GM18867 (cell line): ENCODE measurements around the gene OR1F1.

Experiments used
- ATAC-seq: cut with Tn5 transposase; IDR thresholded peaks from one replicate; pipeline ENCODE4 v1.9.1; 2021; ENCODE audit warnings: mild to moderate bottlenecking, moderate library complexity; ENCODE audit not compliant: unreplicated experiment

The OR1F1 gene

GRCh38 chr16:3243882-3244281, 55.9 kb downstream of the OR1F1 start:
- ATAC-seq: no peak

DNA sequence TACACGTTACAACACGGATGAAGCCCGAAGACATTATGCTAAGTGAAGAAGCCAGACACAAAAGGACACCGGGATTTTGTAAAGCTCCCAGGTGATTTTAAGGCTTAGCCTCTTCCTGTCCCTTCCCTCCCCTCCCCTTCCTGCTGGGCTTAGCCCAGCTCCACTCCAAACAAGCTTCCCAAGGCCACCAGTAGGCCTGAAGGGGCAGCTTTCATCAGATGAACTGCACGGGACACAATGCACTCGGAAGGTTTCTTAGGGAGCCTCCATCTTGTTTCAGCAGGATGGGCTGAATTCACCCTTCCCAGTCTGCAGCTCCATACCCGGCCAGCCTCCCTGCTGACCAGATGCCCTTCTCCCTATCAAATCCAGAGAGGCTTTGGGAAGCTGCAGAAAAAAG, 58.0 kb downstream of the OR1F1 start:
- no peak for ATAC-seq

DNA sequence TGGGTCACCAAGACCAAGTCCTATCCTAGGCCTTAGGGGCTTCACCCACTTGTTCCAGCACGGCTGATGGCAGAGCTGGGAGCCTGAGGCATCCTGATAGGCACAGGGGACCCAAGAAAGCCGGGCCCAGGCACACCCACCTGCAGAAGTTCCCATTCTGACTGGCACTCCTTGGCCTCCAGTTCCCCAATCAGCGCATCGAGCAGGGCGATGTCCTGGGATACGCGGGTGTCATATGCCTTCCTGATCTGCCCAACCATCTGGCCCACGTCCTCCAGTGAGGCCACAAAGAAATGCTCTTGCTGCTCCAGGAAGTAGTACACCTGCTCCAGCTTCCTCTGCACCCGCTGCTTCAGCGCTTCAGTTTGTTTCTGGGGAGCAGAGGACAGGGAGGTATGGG, 58.9 kb downstream of the OR1F1 start:
- no peak for ATAC-seq

DNA sequence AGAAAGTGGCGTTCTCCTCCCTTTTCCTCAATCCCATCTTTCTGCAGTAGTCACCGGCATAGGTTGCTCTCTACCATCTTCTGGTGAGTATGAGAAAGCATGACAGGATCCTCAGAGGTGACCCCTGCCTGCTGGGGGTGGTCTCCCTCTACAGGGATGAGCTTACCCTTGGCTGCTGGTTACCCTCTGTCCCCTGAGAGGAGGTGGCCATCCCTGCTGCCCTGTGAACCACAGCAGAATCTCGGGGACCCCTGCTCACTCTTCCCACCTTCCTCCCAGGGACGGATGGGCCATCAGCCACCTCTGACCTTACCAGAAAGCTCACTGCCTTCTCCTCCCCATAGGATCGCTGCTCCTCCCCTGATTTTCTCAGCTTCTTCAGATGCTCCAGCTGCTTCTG, 60.6 kb downstream of the OR1F1 start:
- ATAC-seq: no peak

- no peak for ATAC-seq
Measured at GRCh38 chr16:3249020-3249419, 61.0 kb downstream of the OR1F1 start.

DNA sequence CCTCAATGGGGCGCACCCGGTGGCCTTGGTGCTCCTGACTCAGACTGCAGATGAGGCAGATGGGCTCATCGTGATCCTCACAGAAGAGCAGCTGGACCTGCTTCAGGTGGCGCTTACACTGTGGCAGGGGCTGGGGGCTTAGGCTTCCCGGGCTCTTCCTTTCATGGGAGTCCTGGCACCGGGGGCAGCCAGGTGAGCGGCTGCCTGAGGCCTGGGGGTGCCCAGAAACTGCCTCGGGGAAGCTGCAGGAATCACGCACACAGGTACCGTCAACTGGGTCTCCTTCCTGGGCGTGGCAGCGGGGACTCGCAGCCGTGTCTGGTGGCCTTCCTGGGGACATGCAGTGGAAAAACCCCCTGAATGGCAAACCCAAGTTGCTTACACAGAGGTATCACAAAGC, 61.4 kb downstream of the OR1F1 start:
- no peak for ATAC-seq

- no peak for ATAC-seq
Measured at GRCh38 chr16:3252967-3253366, 65.0 kb downstream of the OR1F1 start.

DNA sequence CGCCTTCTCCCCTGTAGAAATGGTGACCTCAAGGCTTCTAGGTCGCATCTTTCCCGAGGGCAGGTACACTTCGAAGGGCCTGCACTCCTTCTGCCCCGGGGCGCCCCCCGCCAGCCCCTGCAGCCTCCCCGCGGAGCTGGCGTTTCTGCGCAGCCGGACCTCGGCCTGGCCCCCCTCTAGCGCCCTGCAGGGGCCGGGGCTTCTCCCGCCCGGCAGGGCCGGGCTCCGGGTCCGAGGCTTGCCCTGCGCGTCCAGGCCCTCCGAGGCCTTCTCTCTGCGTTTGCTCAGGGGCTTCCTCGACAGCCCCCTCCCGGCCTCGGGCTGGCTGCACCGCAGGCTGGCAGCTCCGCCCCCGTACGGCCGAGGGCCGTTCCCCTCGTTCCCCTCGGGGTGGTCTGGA, 66.3 kb downstream of the OR1F1 start:
- no peak for ATAC-seq
